Measurements from ENCODE around the gene MROH7.

MROH7 gene

GRCh38 chr1:54653036-54653435, 11.4 kb downstream of the MROH7 start:
- Histone ChIP-seq H3K36me3 (ENCODE audit: insufficient read depth, insufficient read length, low read length) (no peaks in the 10 kb centered on the region), H3K9ac (ENCODE audit: insufficient read length, low read depth) (no peak overlapping the region), H3K4me3 (ENCODE audit: insufficient read length, low read depth) (no peak overlapping the region), H3K9me3 (ENCODE audit: insufficient read depth, low read length) (no peaks in the 10 kb centered on the region; the same call in 1 of the 2 replicates), H3K27me3 (ENCODE audit: insufficient read depth, insufficient read length) (no peaks in the 10 kb centered on the region), H3K4me1 (ENCODE audit: insufficient read depth, insufficient read length) (no peaks in the 10 kb centered on the region)
- TF ChIP-seq SUZ12 (IDR thresholded peaks at IDR 0.05; ENCODE audit: extremely low read depth, insufficient read depth, insufficient read length), result no peak
- TF ChIP-seq ZNF274 (IDR thresholded peaks at IDR 0.05; ENCODE audit: low read depth, low read length), result no peak
- TF ChIP-seq YY1 (IDR thresholded peaks at IDR 0.05; ENCODE audit: insufficient read depth, insufficient read length), result no peak
- no peak for DNase-seq (ENCODE audit: low read depth, low spot score)

- no peaks in the 10 kb centered on the region for H3K4me1 ChIP-seq (ENCODE audit: insufficient read depth, insufficient read length)
- TF ChIP-seq SUZ12 (IDR thresholded peaks at IDR 0.05; ENCODE audit: extremely low read depth, insufficient read depth, insufficient read length) (no peak), YY1 (IDR thresholded peaks at IDR 0.05; ENCODE audit: insufficient read depth, insufficient read length) (no peak), ZNF274 (IDR thresholded peaks at IDR 0.05; ENCODE audit: low read depth, low read length) (no peak)
- H3K9ac ChIP-seq (ENCODE audit: insufficient read length, low read depth), result no peak overlapping the region
- H3K4me3 ChIP-seq (ENCODE audit: insufficient read length, low read depth), result no peak overlapping the region
- no peaks in the 10 kb centered on the region for H3K27me3 ChIP-seq (ENCODE audit: insufficient read depth, insufficient read length)
- no peaks in the 10 kb centered on the region for H3K36me3 ChIP-seq (ENCODE audit: insufficient read depth, insufficient read length, low read length)
- no peak for DNase-seq (ENCODE audit: low read depth, low spot score)
- peaks cover 7% of the 10 kb centered on the region; the same call in 1 of the 2 replicates for H3K9me3 ChIP-seq (ENCODE audit: insufficient read depth, low read length)
Measured at GRCh38 chr1:54658164-54658913, 16.8 kb downstream of the MROH7 start.

GRCh38 chr1:54663725-54664124, 22.1 kb downstream of the MROH7 start:
- Histone ChIP-seq H3K27me3 (ENCODE audit: insufficient read depth, insufficient read length) (no peaks in the 10 kb centered on the region), H3K9ac (ENCODE audit: insufficient read length, low read depth) (no peak overlapping the region), H3K9me3 (ENCODE audit: insufficient read depth, low read length) (peaks cover 4% of the 10 kb centered on the region), H3K4me1 (ENCODE audit: insufficient read depth, insufficient read length) (no peaks in the 10 kb centered on the region), H3K4me3 (ENCODE audit: insufficient read length, low read depth) (no peak overlapping the region), H3K36me3 (ENCODE audit: insufficient read depth, insufficient read length, low read length) (no peaks in the 10 kb centered on the region)
- no peak for DNase-seq (ENCODE audit: low read depth, low spot score)
- TF ChIP-seq ZNF274 (IDR thresholded peaks at IDR 0.05; ENCODE audit: low read depth, low read length), result no peak
- TF ChIP-seq SUZ12 (IDR thresholded peaks at IDR 0.05; ENCODE audit: extremely low read depth, insufficient read depth, insufficient read length), result no peak
- no peak for TF ChIP-seq YY1 (IDR thresholded peaks at IDR 0.05; ENCODE audit: insufficient read depth, insufficient read length)

- no peak for DNase-seq (ENCODE audit: low read depth, low spot score)
- H3K9me3 ChIP-seq (ENCODE audit: insufficient read depth, low read length), result peaks cover 3% of the 10 kb centered on the region; the same call in 1 of the 2 replicates
- H3K4me3 ChIP-seq (ENCODE audit: insufficient read length, low read depth), result no peak overlapping the region
- no peaks in the 10 kb centered on the region for H3K4me1 ChIP-seq (ENCODE audit: insufficient read depth, insufficient read length)
- H3K36me3 ChIP-seq (ENCODE audit: insufficient read depth, insufficient read length, low read length), result no peaks in the 10 kb centered on the region
- H3K27me3 ChIP-seq (ENCODE audit: insufficient read depth, insufficient read length), result no peaks in the 10 kb centered on the region
- no peak for TF ChIP-seq SUZ12 (IDR thresholded peaks at IDR 0.05; ENCODE audit: extremely low read depth, insufficient read depth, insufficient read length)
- no peak for TF ChIP-seq YY1 (IDR thresholded peaks at IDR 0.05; ENCODE audit: insufficient read depth, insufficient read length)
- H3K9ac ChIP-seq (ENCODE audit: insufficient read length, low read depth), result no peak overlapping the region
Measured at GRCh38 chr1:54664364-54664763, 22.8 kb downstream of the MROH7 start.

- H3K27me3 ChIP-seq (ENCODE audit: insufficient read depth, insufficient read length), result no peaks in the 10 kb centered on the region
- DNase-seq (ENCODE audit: low read depth, low spot score), result no peak
- H3K36me3 ChIP-seq (ENCODE audit: insufficient read depth, insufficient read length, low read length), result no peaks in the 10 kb centered on the region
- no peak overlapping the region for H3K4me3 ChIP-seq (ENCODE audit: insufficient read length, low read depth)
- TF ChIP-seq ZNF274 (IDR thresholded peaks at IDR 0.05; ENCODE audit: low read depth, low read length) (no peak), YY1 (IDR thresholded peaks at IDR 0.05; ENCODE audit: insufficient read depth, insufficient read length) (no peak), SUZ12 (IDR thresholded peaks at IDR 0.05; ENCODE audit: extremely low read depth, insufficient read depth, insufficient read length) (no peak)
- peaks cover 3% of the 10 kb centered on the region for H3K4me1 ChIP-seq (ENCODE audit: insufficient read depth, insufficient read length)
- H3K9me3 ChIP-seq (ENCODE audit: insufficient read depth, low read length), result peaks cover 3% of the 10 kb centered on the region; the same call in 1 of the 2 replicates
- no peak overlapping the region for H3K9ac ChIP-seq (ENCODE audit: insufficient read length, low read depth)
Measured at GRCh38 chr1:54665852-54666251, 24.3 kb downstream of the MROH7 start.

- DNase-seq (ENCODE audit: low read depth, low spot score), result no peak
- TF ChIP-seq SUZ12 (IDR thresholded peaks at IDR 0.05; ENCODE audit: extremely low read depth, insufficient read depth, insufficient read length) (no peak), YY1 (IDR thresholded peaks at IDR 0.05; ENCODE audit: insufficient read depth, insufficient read length) (no peak), ZNF274 (IDR thresholded peaks at IDR 0.05; ENCODE audit: low read depth, low read length) (no peak)
Measured at GRCh38 chr1:54666333-54666732, 24.7 kb downstream of the MROH7 start.

GRCh38 chr1:54667797-54668196, 26.2 kb downstream of the MROH7 start:
- no peak for DNase-seq (ENCODE audit: low read depth, low spot score)
- Histone ChIP-seq H3K9ac (ENCODE audit: insufficient read length, low read depth) (no peak overlapping the region), H3K9me3 (ENCODE audit: insufficient read depth, low read length) (peaks cover 3% of the 10 kb centered on the region; the same call in 1 of the 2 replicates), H3K4me3 (ENCODE audit: insufficient read length, low read depth) (no peak overlapping the region), H3K4me1 (ENCODE audit: insufficient read depth, insufficient read length) (peaks cover 9% of the 10 kb centered on the region), H3K27me3 (ENCODE audit: insufficient read depth, insufficient read length) (no peaks in the 10 kb centered on the region), H3K36me3 (ENCODE audit: insufficient read depth, insufficient read length, low read length) (no peaks in the 10 kb centered on the region)
- TF ChIP-seq SUZ12 (IDR thresholded peaks at IDR 0.05; ENCODE audit: extremely low read depth, insufficient read depth, insufficient read length) (no peak), YY1 (IDR thresholded peaks at IDR 0.05; ENCODE audit: insufficient read depth, insufficient read length) (no peak), ZNF274 (IDR thresholded peaks at IDR 0.05; ENCODE audit: low read depth, low read length) (no peak)

More at GRCh38 chr1:54666333-54666732, 24.7 kb downstream of the MROH7 start:
- peaks cover 4% of the 10 kb centered on the region for H3K4me1 ChIP-seq (ENCODE audit: insufficient read depth, insufficient read length)
- H3K36me3 ChIP-seq (ENCODE audit: insufficient read depth, insufficient read length, low read length), result no peaks in the 10 kb centered on the region
- H3K27me3 ChIP-seq (ENCODE audit: insufficient read depth, insufficient read length), result no peaks in the 10 kb centered on the region
- H3K4me3 ChIP-seq (ENCODE audit: insufficient read length, low read depth), result no peak overlapping the region
- peaks cover 3% of the 10 kb centered on the region; the same call in 1 of the 2 replicates for H3K9me3 ChIP-seq (ENCODE audit: insufficient read depth, low read length)
- H3K9ac ChIP-seq (ENCODE audit: insufficient read length, low read depth), result no peak overlapping the region

All from NT2/D1 (cell line).